ENCODE results near the gene IL36RN. TPM values are rescaled to one million over a fixed set of nuclear protein-coding genes. Genes with fewer than 3 reads are reported as not detected.

IL36RN gene
- total RNA-seq, 4 donors from 2014 or later: not detected

DNA sequence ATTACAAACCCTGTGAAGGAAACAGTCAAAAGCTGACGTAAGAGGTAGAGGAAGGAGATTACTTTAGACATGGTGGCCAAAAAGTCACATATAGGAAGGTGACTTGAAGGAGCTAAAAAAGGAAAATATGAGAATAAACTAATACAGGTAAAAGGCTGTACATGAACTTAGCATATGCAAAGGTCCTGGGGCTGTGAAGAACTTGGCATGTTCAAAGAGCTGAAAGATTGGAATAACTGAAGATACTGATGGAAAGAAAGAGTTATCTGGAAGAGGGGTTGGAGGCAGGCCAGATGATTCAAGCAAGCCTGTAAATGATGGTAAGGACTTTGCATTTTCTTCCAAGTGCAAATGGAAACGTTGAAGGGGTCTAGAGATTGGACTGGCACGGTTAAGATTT is 40.5 kb upstream of the IL36RN start:
- intact Hi-C loops (cut with DNase I): no loop called here
- no peaks in the 10 kb centered on the region for H3K9me3 ChIP-seq
- no peaks in the 10 kb centered on the region for H3K27me3 ChIP-seq
- H3K4me1 ChIP-seq: no peaks in the 10 kb centered on the region
- WGBS, 2 donors: 80 to 86% methylated on average over 3 of the region's 3 CpGs
- DNase-seq: no peak
- TF ChIP-seq, protein P1, sequence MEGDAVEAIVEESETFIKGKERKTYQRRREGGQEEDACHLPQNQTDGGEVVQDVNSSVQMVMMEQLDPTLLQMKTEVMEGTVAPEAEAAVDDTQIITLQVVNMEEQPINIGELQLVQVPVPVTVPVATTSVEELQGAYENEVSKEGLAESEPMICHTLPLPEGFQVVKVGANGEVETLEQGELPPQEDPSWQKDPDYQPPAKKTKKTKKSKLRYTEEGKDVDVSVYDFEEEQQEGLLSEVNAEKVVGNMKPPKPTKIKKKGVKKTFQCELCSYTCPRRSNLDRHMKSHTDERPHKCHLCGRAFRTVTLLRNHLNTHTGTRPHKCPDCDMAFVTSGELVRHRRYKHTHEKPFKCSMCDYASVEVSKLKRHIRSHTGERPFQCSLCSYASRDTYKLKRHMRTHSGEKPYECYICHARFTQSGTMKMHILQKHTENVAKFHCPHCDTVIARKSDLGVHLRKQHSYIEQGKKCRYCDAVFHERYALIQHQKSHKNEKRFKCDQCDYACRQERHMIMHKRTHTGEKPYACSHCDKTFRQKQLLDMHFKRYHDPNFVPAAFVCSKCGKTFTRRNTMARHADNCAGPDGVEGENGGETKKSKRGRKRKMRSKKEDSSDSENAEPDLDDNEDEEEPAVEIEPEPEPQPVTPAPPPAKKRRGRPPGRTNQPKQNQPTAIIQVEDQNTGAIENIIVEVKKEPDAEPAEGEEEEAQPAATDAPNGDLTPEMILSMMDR (IDR thresholded peaks at IDR 0.05): no peak
- no peak for TF ChIP-seq POLR2A (IDR thresholded peaks at IDR 0.05)
- no peak overlapping the region for H3K4me3 ChIP-seq (replicated peaks in 1 of 3)
- H3K27ac ChIP-seq: no peak overlapping the region
- no peaks in the 10 kb centered on the region for H3K36me3 ChIP-seq

DNA sequence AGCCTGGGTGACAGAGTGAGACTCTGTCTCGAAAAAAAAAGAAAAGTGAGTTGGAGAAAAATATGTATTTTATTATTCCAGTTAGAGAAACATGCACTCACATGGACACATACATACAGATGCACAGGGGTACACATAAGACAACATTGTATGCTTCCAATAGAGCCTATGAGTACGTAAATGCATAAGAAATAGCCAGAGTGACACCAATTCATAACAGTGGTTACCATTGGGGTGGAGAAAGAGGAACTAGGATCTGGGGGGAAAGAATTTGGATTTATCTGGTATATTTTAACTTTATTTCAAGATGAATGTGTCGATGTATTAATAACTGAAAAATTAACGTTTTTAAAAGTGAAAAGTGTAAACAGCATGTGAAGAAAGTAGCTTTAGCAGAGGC is 37.7 kb upstream of the IL36RN start:
- intact Hi-C loops (cut with DNase I): no loop called here
- Histone ChIP-seq H3K36me3 (no peaks in the 10 kb centered on the region), H3K27me3 (no peaks in the 10 kb centered on the region), H3K4me3 (replicated peaks in 1 of 3) (no peak overlapping the region), H3K9me3 (no peaks in the 10 kb centered on the region), H3K27ac (no peak overlapping the region), H3K4me1 (no peaks in the 10 kb centered on the region)
- WGBS, 2 donors: 68 to 81% methylated on average over 4 of the region's 4 CpGs
- no peak for TF ChIP-seq POLR2A (IDR thresholded peaks at IDR 0.05)
- TF ChIP-seq, protein P1 (IDR thresholded peaks at IDR 0.05): no peak
- no peak for DNase-seq

DNA sequence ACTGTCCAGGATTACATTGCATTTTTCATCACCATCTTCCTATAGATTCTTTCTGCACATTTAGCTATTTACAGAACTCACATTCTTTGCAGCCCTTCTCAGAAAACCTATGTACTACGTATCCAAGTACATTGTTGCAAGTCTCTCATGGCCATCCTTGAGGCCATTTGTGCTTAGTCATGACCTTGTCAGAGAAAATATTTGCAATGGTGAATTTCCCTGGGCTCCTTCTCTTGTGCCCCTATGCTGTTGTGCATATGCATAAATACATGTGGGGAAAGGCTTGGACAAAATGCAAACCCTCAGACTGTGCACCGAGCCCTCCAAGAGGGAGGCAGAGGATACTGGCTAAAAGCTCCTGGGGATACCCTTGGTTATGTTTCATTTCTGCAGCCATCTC is 34.2 kb upstream of the IL36RN start:
- no peaks in the 10 kb centered on the region for H3K36me3 ChIP-seq
- no peaks in the 10 kb centered on the region for H3K9me3 ChIP-seq
- intact Hi-C loops (cut with DNase I): no loop called here
- 82 to 94% methylated on average over 2 of the region's 2 CpGs for WGBS, 2 donors
- TF ChIP-seq, protein P1 (IDR thresholded peaks at IDR 0.05): no peak
- TF ChIP-seq POLR2A (IDR thresholded peaks at IDR 0.05): no peak
- H3K27me3 ChIP-seq: no peaks in the 10 kb centered on the region
- H3K27ac ChIP-seq: no peak overlapping the region
- H3K4me1 ChIP-seq: no peaks in the 10 kb centered on the region
- H3K4me3 ChIP-seq (replicated peaks in 1 of 3): no peak overlapping the region
- DNase-seq: no peak

DNA sequence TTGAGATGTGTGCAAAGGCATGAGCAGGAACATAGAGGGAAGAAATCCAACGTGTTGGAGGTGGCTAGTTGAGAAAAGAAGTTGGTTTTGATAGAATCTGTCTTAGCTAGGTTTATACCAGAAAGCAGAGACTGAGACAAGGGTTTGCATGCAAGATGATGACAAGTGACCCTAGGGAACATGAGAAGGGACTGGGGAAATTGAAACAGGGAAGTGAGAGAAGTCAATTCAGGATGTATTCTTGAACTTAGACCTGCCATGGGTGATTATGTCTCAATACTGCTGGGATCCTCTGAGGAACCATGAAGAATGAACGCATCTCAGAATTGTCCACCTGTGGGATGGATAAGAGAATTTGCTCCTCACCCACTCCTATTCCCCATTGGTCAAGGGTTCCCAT is 33.3 kb upstream of the IL36RN start:
- Histone ChIP-seq H3K27ac (no peak overlapping the region), H3K27me3 (no peaks in the 10 kb centered on the region), H3K9me3 (no peaks in the 10 kb centered on the region), H3K4me1 (no peaks in the 10 kb centered on the region), H3K36me3 (no peaks in the 10 kb centered on the region), H3K4me3 (replicated peaks in 1 of 3) (no peak overlapping the region)
- no peak for DNase-seq
- TF ChIP-seq, protein P1 (IDR thresholded peaks at IDR 0.05): no peak
- no peak for TF ChIP-seq POLR2A (IDR thresholded peaks at IDR 0.05)
- intact Hi-C loops (cut with DNase I): no loop called here
- 62 to 67% methylated on average over 2 of the region's 2 CpGs for WGBS, 2 donors

DNA sequence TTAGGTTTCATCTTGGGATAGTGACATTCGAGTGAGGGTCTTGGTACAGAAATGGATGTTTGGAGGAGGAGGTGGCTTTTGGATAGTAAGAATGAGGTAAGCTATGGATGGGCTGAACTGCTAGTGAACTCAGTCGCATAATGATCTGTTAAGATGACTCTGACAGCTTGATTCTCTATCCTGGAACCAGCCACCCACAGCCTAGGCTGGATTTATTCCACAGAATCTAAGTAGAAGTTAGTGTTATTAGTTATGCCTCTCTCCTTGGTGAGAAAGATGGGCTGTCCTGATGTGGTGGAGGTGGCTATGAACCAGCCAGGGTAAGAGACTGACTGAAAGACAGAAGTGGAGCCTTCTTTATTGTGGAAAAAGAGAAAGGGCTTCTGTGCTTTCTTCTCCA is 31.3 kb upstream of the IL36RN start:
- H3K4me1 ChIP-seq: no peaks in the 10 kb centered on the region
- intact Hi-C loops (cut with DNase I): no loop called here
- no peaks in the 10 kb centered on the region for H3K9me3 ChIP-seq
- no peak overlapping the region for H3K4me3 ChIP-seq (replicated peaks in 1 of 3)
- WGBS, 2 donors: 88 to 89% methylated on average over 2 of the region's 2 CpGs
- H3K36me3 ChIP-seq: no peaks in the 10 kb centered on the region
- no peak for DNase-seq
- H3K27ac ChIP-seq: no peak overlapping the region
- TF ChIP-seq, protein P1 (IDR thresholded peaks at IDR 0.05): no peak
- TF ChIP-seq POLR2A (IDR thresholded peaks at IDR 0.05): no peak
- H3K27me3 ChIP-seq: no peaks in the 10 kb centered on the region

All from thyroid gland (tissue), 4 donors.